Spleen (tissue), 7 donors: ENCODE measurements around the gene EEF1AKMT1.

Experiments used
- CTCF ChIP-seq, 11 experiments: fragments of 200-600 bp in 7 of 11; fragments of 450-650 bp in 4 of 11; sonication (generic) in 4 of 11; IDR thresholded peaks in 8 of 11; conservative IDR thresholded peaks in 3 of 11; 1 replicate in 7 of 11; 2 replicates in 4 of 11; pipeline versions ENCODE4 v1.4.0 to v1.8.0; 2016 to 2021; ENCODE audit warnings: antibody characterized with exemption in 11 of 11, inconsistent platforms in 4 of 11, mild to moderate bottlenecking in 1 of 11
- POLR2A ChIP-seq, 3 donors: fragments of 450-650 bp; IDR thresholded peaks; one replicate each; pipeline ENCODE4 v1.5.1; 2017; ENCODE audit warnings: antibody characterized with exemption in 3 of 3, mild to moderate bottlenecking in 1 of 3
- POLR2AphosphoS5 ChIP-seq, 3 donors: sonication (generic); formaldehyde crosslinking; IDR thresholded peaks; one replicate each; pipeline ENCODE4 v1.5.1; 2017; ENCODE audit warnings: antibody characterized with exemption in 3 of 3
- donor health status: DM: no; HTN: no; CAD: no; lungs with moderate emphysema.
- donor health status: DM: no; HTN: no; CAD: no.
- donor health status: DM: no; HTN: no; CAD: no.

- TF ChIP-seq POLR2A (IDR thresholded peaks at IDR 0.05), result no peak
- TF ChIP-seq CTCF (IDR thresholded peaks at IDR 0.05 in 8 of 11, conservative IDR thresholded peaks at IDR 0.05 in 3 of 11), result no peak
- no peak for TF ChIP-seq POLR2AphosphoS5 (IDR thresholded peaks at IDR 0.05)
These were observed 56.8 kb downstream of the EEF1AKMT1 start for GRCh38 chr13:20716951-20717350.
